HG03342 (cell line): ENCODE data around the gene ACTMAP.
A peak's percentile ranks its signal among the peaks of the same experiment; 100 is the strongest.
"Not testable (repeated sequence)": the region's sequence is repeated elsewhere in the genome, so short reads cannot be mapped to it uniquely, and the experiment has no call there.

Experiments used
- ATAC-seq: cut with Tn5 transposase; IDR thresholded peaks from one replicate; pipeline ENCODE4 v1.9.1; 2021; ENCODE audit warnings: mild to moderate bottlenecking, moderate library complexity; ENCODE audit not compliant: unreplicated experiment

ACTMAP gene, protein sequence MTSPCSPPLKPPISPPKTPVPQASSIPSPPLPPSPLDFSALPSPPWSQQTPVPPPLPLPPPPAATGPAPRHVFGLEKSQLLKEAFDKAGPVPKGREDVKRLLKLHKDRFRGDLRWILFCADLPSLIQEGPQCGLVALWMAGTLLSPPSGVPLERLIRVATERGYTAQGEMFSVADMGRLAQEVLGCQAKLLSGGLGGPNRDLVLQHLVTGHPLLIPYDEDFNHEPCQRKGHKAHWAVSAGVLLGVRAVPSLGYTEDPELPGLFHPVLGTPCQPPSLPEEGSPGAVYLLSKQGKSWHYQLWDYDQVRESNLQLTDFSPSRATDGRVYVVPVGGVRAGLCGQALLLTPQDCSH

DNA sequence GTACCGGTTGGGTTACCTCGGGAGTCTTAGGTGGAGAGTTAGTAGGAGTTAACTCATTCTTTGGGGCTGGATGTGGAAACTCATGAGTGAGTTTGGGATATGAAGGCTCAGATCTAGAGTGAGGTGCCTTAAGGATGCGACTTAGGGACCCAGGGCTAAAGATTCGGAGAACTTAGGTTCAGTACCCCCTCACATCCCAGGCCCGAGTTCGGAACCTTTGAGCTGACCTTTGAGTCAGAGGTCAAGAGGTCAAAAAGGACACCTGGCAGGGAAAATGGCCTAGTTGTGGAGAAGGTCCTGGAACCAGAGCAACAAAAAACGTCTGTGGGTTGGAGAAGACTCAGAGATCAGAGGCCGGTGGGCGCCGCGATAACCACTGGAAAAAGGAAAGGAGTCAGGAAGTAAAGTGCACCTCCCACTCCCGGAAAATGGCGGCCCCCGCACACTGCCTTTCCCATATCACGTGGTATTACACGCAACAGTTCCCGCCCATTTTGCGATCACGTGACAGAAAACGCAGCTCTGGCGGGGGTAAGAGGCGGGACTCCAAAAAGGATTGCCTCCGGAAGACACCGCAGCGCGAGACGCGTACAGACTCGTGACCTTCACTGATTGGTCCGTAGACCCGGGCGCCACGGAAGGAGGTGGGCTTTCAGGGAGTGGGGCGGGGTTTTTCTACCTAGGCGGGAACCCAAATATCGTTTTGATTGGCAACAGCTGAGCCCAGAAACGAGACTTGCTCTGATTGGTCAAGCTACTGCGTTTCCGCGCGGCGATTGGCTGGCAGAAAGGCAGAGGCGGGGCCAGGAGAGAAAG is at the start of gene ACTMAP:
ACTMAP (minus strand) TSS at position 420 of the 816 bp plus-strand sequence. CDS start 674 bp downstream, outside the sequence.
- ATAC-seq: peak; percentile 81

DNA sequence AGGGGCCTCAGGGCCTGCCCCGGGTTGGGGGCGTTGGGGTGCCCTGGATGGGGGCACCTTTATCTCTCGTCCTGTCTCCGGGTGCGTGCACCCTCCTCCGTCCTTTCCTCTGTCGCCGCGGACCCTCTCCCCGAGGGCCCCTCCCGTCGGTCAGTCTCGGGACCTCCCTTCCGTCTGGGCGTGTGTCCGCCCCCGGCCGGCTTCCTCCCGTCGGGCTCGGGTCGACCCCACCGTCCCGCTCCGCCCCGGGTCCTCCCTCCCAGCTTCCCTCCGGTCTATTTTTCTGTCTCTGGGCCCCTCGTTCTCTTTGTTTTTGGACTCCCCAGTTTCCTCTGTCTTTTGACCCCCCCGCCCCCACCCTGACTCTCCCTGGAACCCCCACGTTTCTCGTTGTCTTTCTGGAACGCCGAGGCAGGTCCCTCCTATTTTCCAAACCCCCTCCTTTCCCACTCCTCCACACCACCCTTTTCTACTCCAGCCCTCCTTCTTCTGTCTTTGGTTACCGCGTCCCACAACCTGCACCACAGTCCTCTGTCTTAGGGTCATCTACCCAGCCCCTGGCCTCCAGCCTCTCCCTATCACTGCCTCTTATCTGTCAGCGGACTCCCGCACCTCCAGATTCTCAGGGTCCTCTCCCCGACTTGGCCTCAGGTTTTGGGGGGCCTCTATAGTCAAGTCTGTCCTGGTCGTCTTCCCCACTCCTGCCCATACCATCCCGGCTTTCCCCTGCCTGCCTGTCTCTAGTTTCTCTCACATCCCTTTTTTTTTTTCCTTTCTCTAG is 49.5 kb upstream of the ACTMAP start:
- ATAC-seq: no peak

DNA sequence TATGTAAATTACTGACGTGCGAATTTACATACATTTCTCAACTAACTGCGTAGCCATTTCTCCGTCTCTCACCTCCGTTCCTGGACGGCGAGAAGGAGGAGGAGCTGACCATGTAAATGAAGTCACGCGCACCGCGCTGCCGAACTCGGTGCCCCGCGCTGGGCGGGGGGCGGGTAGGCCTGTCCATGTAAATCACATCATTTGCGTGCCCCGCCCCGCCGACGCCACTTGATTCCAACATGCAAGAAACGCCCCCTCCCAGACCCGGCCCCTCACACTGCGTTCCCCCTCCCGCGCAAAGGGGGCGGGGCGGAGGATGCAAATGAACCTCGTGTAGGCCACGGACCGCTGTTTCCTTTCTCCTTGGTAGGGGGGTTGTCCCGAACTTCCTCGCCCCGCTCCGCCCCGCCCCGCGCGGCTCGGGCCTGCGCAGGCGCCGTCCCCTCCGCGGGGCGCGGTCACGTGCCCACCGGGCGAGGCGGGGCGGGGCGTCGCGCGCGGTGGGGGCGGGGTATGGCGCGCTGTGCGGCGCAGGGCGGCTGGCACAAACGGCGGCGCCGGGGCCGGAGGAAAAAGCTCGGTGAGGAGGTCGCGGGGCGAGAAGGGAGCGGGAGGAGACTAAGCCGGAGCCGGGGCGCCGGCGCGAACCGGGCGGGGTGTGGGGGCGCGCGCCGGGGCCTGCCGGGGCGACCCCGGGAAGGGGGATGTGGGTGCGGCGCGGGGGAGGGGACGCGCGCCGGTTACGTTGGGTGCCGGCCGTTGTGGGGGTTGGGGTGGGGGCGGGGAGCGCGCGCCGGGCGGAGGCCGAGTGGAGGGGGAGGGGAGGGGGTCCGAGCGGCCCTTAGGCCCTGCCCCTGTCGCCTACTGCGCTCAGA is 48.6 kb upstream of the ACTMAP start, which contains the start of gene EGLN2:
EGLN2 (plus strand) TSS at position 509 of the 875 bp plus-strand sequence. CDS start 1,382 bp downstream, outside the sequence.
- ATAC-seq: peak; percentile 74

- peak; percentile 22 for ATAC-seq
These were observed 47.8 kb upstream of the ACTMAP start for GRCh38 chr19:40797963-40798682.

DNA sequence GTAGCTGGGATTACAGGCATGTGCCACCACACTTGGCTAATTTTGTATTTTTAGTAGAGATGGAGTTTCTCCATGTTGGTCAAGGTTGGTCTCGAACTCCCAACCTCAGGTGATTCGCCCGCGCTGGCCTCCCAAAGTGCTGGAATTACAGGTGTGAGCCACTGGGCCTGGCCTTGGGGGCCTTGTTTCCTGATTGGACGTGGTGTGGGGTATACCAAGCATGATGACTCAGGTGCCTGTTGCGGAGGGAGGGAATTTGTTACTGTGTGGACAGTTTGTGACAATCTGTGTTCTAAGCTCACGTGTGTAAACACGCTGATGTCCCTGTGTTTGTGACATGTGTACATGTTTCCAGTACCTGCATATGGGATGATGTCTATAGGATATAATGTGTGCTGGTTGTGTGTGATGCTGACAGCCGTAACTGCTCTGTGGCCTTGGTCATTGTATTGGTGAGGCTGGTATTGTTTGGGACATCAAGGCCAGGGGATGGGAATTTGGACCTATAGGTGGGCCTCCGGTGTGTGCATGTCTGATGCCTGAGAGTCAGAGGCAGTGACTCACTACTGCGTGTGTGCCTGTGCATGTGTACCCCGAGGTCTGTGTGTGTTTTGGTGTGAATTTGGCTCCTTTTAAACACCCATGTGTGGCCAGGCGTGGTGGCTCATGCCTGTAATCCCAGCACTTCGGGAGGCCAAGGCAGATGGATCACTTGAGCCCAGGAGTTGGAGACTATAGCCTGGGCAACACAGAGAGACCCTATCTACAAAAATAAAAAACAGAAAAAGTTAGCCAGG is 47.1 kb upstream of the ACTMAP start:
- no peak for ATAC-seq

DNA sequence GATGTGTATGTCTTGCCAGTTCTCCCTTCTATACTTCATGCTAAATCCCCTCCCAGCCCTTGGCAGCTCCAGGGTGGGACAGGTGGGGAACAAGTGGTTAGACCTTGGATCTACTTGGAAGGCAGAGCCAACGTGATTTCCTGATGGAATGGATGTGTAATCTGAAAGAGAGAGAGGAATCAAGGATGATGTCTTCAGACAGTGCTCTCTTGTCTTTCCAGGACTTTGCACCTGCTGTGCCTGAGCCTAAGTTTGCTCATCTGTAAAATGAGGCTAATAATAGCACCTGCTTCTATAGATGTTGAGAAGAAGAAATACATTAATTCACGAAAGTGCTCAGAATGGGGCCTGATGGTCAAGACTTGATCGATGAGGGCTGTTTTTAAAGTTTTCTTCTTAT is 41.7 kb upstream of the ACTMAP start:
- no peak for ATAC-seq

- ATAC-seq: no peak
These were observed 41.1 kb upstream of the ACTMAP start for GRCh38 chr19:40791349-40791748.

DNA sequence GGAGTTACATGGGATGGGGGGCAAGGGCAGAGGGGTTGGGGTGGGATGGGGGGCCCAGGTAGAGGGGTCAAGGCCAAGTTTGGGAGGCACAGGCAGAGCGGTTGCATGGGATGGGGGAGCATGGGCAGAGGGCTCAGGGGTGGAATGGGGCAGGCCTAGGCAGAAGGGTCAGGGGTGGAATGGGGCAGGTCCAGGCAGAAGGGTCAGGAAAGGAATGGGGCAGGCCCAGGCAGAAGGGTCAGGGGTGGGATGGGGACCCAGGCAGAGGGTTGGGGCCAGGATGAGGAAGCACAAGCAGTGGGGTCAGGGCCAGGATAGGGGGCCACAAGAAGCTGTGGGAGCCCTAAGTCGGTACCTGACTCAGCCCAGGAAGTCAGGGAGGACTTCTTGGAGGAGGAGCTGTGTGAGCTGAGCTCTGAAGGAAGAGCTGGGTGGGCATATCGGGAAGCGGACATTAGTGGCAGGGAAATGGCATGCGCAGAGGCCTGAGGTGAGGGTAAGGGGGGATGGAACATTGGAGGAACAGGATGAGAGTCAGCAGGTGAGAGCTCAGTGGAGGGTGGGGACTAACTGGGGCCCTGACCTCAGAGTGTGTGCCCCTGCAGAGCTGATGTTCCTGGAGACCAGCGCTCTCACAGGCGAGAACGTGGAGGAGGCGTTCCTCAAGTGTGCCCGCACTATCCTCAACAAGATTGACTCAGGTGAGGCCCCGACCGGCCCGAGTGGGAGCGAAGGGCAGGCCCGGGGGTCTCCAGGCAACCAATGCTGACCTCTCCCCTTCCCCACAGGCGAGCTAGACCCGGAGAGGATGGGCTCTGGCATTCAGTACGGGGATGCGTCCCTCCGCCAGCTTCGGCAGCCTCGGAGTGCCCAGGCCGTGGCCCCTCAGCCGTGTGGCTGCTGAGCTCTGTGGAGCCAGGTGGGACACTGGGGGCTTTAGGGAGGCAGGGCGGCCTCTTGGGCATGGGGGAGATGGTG is 36.1 kb upstream of the ACTMAP start:
- ATAC-seq: no peak

DNA sequence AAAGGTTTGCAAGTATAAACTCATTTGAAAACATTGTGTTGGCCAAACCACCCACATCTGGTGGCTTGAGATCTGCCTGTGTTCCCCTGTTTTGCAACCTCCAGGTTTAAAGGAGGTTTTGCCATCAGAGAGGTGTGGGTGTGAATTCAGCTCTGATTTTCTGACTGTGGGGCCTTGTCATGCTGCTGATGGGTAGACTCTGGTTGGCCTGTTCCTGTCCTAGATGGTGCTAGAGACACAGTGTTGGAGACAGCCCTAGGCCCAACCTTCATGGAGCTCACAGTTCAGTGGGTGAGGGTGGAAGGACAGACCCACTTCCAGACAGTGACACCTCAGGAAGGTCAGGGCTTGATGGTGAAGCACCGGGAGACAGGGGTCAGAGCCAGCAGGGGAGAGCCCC is 35.2 kb upstream of the ACTMAP start:
- no peak for ATAC-seq

GRCh38 chr19:40784146-40784545 is 33.9 kb upstream of the ACTMAP start:
- ATAC-seq: not testable (repeated sequence)

GRCh38 chr19:40783711-40784110 is 33.4 kb upstream of the ACTMAP start:
- ATAC-seq: no peak

GRCh38 chr19:40781140-40781539 is 30.9 kb upstream of the ACTMAP start:
- ATAC-seq: no peak

- no peak for ATAC-seq
These were observed 30.3 kb upstream of the ACTMAP start for GRCh38 chr19:40780582-40780981.

DNA sequence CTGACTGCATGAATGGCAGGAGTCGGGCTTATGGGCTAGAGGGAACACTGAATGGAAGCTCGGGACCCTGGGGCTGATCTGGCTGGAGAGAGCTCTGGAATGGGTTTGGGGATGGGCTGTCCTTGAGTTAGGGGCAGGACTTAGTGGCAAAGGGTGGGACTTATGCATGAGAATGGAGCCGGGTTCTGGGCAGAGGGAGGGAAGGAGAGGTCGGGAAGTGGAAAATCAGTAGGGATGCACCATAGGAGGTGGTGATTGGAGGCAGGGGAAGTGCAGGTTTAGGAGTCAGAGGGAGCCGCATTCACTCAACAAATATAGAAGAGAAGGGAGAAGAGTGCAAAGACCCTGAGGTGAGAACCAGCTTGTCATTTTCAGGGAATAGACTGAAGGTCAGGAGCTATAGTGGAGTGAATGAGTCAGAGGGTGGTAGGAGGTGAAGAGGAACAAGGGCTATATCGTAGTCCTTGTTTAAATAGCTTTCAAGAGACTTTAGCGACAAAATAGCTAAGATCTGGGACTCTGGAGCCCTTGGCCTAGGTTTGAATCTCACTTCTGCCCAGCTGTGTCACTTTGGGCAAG is 28.5 kb upstream of the ACTMAP start:
- no peak for ATAC-seq

- ATAC-seq: peak; percentile 55
These were observed 27.8 kb upstream of the ACTMAP start, which contains the start of gene RAB4B for GRCh38 chr19:40777937-40778705. Gene RAB4B (plus strand): TSS chr19:40778247. CDS start chr19:40778376, 129 bp downstream.

DNA sequence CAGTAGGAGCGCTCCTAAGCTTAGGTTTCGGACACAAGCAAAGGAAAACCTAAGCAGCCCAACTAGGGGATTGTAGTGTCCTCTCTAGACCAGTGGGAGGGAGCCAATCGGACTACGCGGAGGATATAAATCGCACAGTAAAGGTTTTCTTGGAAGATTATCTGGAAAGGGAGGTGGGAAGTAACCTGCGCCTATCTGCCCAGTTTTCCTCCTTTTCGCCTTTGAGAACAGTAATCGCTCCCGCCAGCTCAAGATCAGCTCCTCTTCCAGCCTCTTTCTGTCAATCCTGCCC is 27.3 kb upstream of the ACTMAP start:
- no peak for ATAC-seq
